Spleen (tissue), 11 donors: Measurements from ENCODE around the gene SMYD2. TPM values are rescaled to one million over a fixed set of nuclear protein-coding genes. Genes with fewer than 3 reads are reported as not detected.

ENCODE experiments used
- DNase-seq: peaks from one replicate; pipeline ENCODE4 v3.0.0-alpha.2; 2020
- H3K27ac ChIP-seq, 8 donors: fragments of 200-600 bp; sonication (generic) in 7 of 8; 1 replicate in 4 of 8; 2 replicates in 4 of 8; pipeline versions ENCODE4 v1.5.0 to v1.8.0; 2016 to 2021; ENCODE audit warnings: inconsistent platforms in 4 of 8, mild to moderate bottlenecking in 4 of 8, moderate library complexity in 1 of 8
- H3K27me3 ChIP-seq, 7 donors: fragments of 200-600 bp; sonication (generic) in 6 of 7; replicated peaks in 1 of 7; 1 replicate in 4 of 7; 2 replicates in 3 of 7; pipeline versions ENCODE4 v1.5.0 to v1.8.0; 2016 to 2021; ENCODE audit warnings: inconsistent platforms in 3 of 7, mild to moderate bottlenecking in 1 of 7
- H3K36me3 ChIP-seq, 6 donors: fragments of 200-600 bp; sonication (generic) in 5 of 6; 1 replicate in 4 of 6; 2 replicates in 2 of 6; pipeline versions ENCODE4 v1.5.0 to v1.8.0; 2016 to 2021; ENCODE audit warnings: inconsistent platforms in 2 of 6
- H3K4me1 ChIP-seq, 6 donors: fragments of 200-600 bp; sonication (generic) in 5 of 6; 1 replicate in 3 of 6; 2 replicates in 3 of 6; pipeline versions ENCODE4 v1.5.0 to v1.8.0; 2016 to 2021; ENCODE audit warnings: inconsistent platforms in 3 of 6
- H3K4me3 ChIP-seq, 8 donors: fragments of 200-600 bp; sonication (generic) in 7 of 8; 1 replicate in 4 of 8; 2 replicates in 4 of 8; pipeline versions ENCODE4 v1.5.0 to v1.8.0; 2016 to 2021; ENCODE audit warnings: inconsistent platforms in 4 of 8, mild to moderate bottlenecking in 4 of 8, moderate library complexity in 2 of 8
- H3K9me3 ChIP-seq, 8 donors: fragments of 200-600 bp; sonication (generic) in 7 of 8; 1 replicate in 4 of 8; 2 replicates in 4 of 8; pipeline versions ENCODE4 v1.5.0 to v1.8.0; 2016 to 2021; ENCODE audit warnings: inconsistent platforms in 4 of 8
- CTCF ChIP-seq, 11 experiments: fragments of 200-600 bp in 7 of 11; fragments of 450-650 bp in 4 of 11; sonication (generic) in 4 of 11; IDR thresholded peaks in 8 of 11; conservative IDR thresholded peaks in 3 of 11; 1 replicate in 7 of 11; 2 replicates in 4 of 11; pipeline versions ENCODE4 v1.4.0 to v1.8.0; 2016 to 2021; ENCODE audit warnings: antibody characterized with exemption in 11 of 11, inconsistent platforms in 4 of 11, mild to moderate bottlenecking in 1 of 11
- POLR2A ChIP-seq, 3 donors: fragments of 450-650 bp; IDR thresholded peaks; one replicate each; pipeline ENCODE4 v1.5.1; 2017; ENCODE audit warnings: antibody characterized with exemption in 3 of 3, mild to moderate bottlenecking in 1 of 3
- POLR2AphosphoS5 ChIP-seq, 3 donors: sonication (generic); formaldehyde crosslinking; IDR thresholded peaks; one replicate each; pipeline ENCODE4 v1.5.1; 2017; ENCODE audit warnings: antibody characterized with exemption in 3 of 3
- WGBS, 5 donors: extraction: QIAGEN DNeasy Blood & Tissue Kit in 3 of 5; methylation state at CpG; one replicate each; pipeline versions ENCODE4 v1.1.5 to v1.1.7; 2013 to 2018; 5-methylcytosine and 5-hydroxymethylcytosine counted together
- intact Hi-C: fragments of 100-400 bp; cut with DNase I; formaldehyde crosslinking; loops from one replicate; pipeline ENCODE4 v1.15.0; 2023; ENCODE audit warnings: low total_unique reads
- polyA plus RNA-seq, 3 donors: library from polyadenylated mRNA; stranded (reverse); fragments of 200-250 nt; gene quantifications; one replicate each; pipeline ENCODE4 v1.2.1, GENCODE V29; 2013
- total RNA-seq, 7 donors: library from RNA; depleted of rRNA in 3 of 7; stranded (reverse); fragments of >200 nt in 3 of 7; fragmentation: NEBNext Ultra II Directional in 4 of 7; extraction: Animal tissue kit (Norgen Biotek cat#: 25700) in 4 of 7; gene quantifications; one replicate each; pipeline versions ENCODE4 v1.1.0 to v1.2.1, GENCODE V29; 2016 to 2021
- donor health status: healthy with polysubstance abuse.
- donor health status: DM: no; HTN: no; CAD: no; lungs with moderate emphysema.
- donor health status: DM: no; HTN: no; CAD: no.
- donor health status: Bipolar disorder and iron deficiency.
- donor health status: healthy.
- donor health status: DM: no; HTN: no; CAD: no.
- donor health status: DM: yes; HTN: yes; CAD: no.

The SMYD2 gene
- total and polyA plus RNA-seq, 10 donors = 23.5 to 39.7 (median 32.1) TPM

DNA sequence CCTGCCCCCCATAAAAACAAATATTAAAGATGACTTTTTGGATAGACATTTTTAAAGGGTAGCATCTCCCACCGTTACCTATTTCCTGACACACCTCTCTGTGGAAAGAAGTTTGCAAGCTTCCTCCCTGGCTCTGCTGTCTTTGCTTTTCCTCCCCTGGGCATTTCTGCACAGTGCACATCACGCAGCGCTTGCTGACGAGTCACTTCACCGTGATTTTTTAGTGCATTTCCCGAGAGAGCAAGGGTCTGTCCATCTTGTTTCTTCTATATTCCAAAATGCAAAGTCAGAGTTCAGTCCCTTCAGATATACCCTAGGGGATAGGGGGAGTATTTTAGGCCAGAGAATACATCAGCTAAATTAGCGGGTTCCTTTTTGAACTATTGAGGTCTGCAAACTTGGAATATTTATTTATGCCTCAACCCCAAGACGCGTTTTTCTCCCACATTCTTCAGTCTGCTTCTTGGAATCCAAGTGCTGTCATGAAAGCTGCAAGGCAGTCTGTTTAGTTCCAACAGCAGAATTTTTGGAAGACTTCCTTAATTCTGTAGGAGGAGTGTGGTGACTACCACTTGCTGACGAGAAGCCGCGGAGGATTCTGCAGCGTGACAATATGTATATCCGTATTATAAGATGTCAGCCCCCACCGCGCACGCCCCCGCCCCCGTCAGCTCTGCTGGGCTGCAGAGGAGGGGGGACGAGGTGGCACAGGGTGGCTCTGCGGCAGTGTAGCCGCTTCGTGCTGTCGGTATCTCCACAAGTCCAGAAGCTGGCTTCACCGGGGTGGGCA is 22.4 kb downstream of the SMYD2 start:
- peak; percentile 57 for DNase-seq
- H3K4me3 ChIP-seq = no peak overlapping the region
- intact Hi-C loops = no loop called here
- H3K27ac ChIP-seq = no peak overlapping the region
- peaks cover 0 to 10% (median 0%) of the 10 kb centered on the region in 6 donors for H3K36me3 ChIP-seq
- WGBS, 5 donors = 64 to 77% (median 69%) methylated on average over 25 of the region's 25 CpGs
- no peaks in the 10 kb centered on the region for H3K27me3 ChIP-seq
- H3K9me3 ChIP-seq = no peaks in the 10 kb centered on the region
- peaks cover 0 to 23% (median 0%) of the 10 kb centered on the region in 6 donors for H3K4me1 ChIP-seq
- TF ChIP-seq POLR2A (IDR thresholded peaks at IDR 0.05) (no peak), POLR2AphosphoS5 (IDR thresholded peaks at IDR 0.05) (no peak), CTCF (IDR thresholded peaks at IDR 0.05 in 8 of 11, conservative IDR thresholded peaks at IDR 0.05 in 3 of 11) (no peak)

- intact Hi-C loops = no loop called here
- no peak for TF ChIP-seq POLR2AphosphoS5 (IDR thresholded peaks at IDR 0.05)
- no peak for TF ChIP-seq CTCF (IDR thresholded peaks at IDR 0.05 in 8 of 11, conservative IDR thresholded peaks at IDR 0.05 in 3 of 11)
- TF ChIP-seq POLR2A (IDR thresholded peaks at IDR 0.05) = no peak
- Histone ChIP-seq H3K9me3 (no peaks in the 10 kb centered on the region), H3K36me3 (peaks cover 0 to 10% (median 0%) of the 10 kb centered on the region in 6 donors), H3K27me3 (no peaks in the 10 kb centered on the region), H3K27ac (no peak overlapping the region), H3K4me3 (no peak overlapping the region), H3K4me1 (peaks cover 0 to 37% (median 12%) of the 10 kb centered on the region in 6 donors)
- no peak for DNase-seq
- WGBS, 5 donors = 89 to 94% (median 93%) methylated on average over 9 of the region's 9 CpGs
Measured at GRCh38 chr1:214305164-214305751, 24.3 kb downstream of the SMYD2 start.

DNA sequence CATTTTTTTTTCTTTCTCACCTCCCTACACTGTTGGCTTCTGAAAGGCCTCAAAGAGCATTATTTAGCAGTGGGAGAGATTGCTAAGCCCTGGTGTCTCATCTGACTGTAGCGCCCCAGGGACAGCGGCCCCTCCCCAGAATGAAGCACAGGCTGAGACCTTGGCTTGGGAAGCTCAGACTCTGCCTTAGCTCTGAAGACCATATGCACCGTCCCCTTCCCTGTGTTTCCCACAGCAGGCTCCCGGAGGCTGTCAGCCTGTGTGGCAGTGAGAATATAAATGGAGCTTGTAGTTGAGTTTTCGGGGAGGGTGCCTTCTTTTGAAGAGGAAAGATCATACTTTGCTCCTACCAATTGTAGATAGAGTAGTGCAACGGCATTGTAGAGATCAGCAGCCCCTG is 25.3 kb downstream of the SMYD2 start:
- H3K4me3 ChIP-seq = no peak overlapping the region
- WGBS, 5 donors = 94 to 97% (median 95%) methylated on average over 6 of the region's 6 CpGs
- no peaks in the 10 kb centered on the region for H3K27me3 ChIP-seq
- peaks cover 0 to 10% (median 0%) of the 10 kb centered on the region in 6 donors for H3K36me3 ChIP-seq
- no peaks in the 10 kb centered on the region for H3K9me3 ChIP-seq
- peaks cover 8 to 48% (median 19%) of the 10 kb centered on the region in 6 donors for H3K4me1 ChIP-seq
- DNase-seq = no peak
- H3K27ac ChIP-seq = no peak overlapping the region
- intact Hi-C loops = no loop called here
- TF ChIP-seq POLR2AphosphoS5 (IDR thresholded peaks at IDR 0.05) = no peak
- TF ChIP-seq POLR2A (IDR thresholded peaks at IDR 0.05) = no peak
- TF ChIP-seq CTCF (IDR thresholded peaks at IDR 0.05 in 8 of 11, conservative IDR thresholded peaks at IDR 0.05 in 3 of 11) = no peak

GRCh38 chr1:214310010-214310409 is 29.1 kb downstream of the SMYD2 start:
- 36 to 57% (median 41%) methylated on average over 3 of the region's 3 CpGs for WGBS, 5 donors
- Histone ChIP-seq H3K9me3 (no peaks in the 10 kb centered on the region), H3K36me3 (peaks cover 0 to 17% (median 0%) of the 10 kb centered on the region in 6 donors), H3K4me3 (peak overlapping the region in 3 of 8 donors; percentile 10 to 52 (median 25)), H3K4me1 (peaks cover 8 to 27% (median 18%) of the 10 kb centered on the region in 6 donors), H3K27ac (peak overlapping the region in 3 of 8 donors; percentile 3 to 50 (median 16)), H3K27me3 (no peaks in the 10 kb centered on the region)
- TF ChIP-seq POLR2AphosphoS5 (IDR thresholded peaks at IDR 0.05) (no peak), POLR2A (IDR thresholded peaks at IDR 0.05) (no peak), CTCF (IDR thresholded peaks at IDR 0.05 in 8 of 11, conservative IDR thresholded peaks at IDR 0.05 in 3 of 11) (no peak)
- intact Hi-C loops = no loop called here
- DNase-seq = no peak
